OCI-LY1 (cell line): ENCODE measurements around the gene AGER.

ENCODE experiments used
- H2AFZ ChIP-seq: fragments of 200-600 bp; sonication (generic), shearing (Covaris generic); 2 replicates; pipeline ENCODE4 v1.6.0; 2014; ENCODE audit warnings: antibody characterized with exemption, mild to moderate bottlenecking, low read length
- H3F3A ChIP-seq: fragments of 200-600 bp; sonication (generic), shearing (Covaris generic); 2 replicates; pipeline ENCODE4 v1.6.0; 2014; ENCODE audit warnings: mild to moderate bottlenecking, antibody characterized with exemption, low read length, moderate library complexity; ENCODE audit not compliant: insufficient read depth
- H3K27ac ChIP-seq: fragments of 200-600 bp; sonication (generic); 2 replicates; pipeline ENCODE4 v1.5.1; 2014; ENCODE audit warnings: low read length, mixed run types, mild to moderate bottlenecking, low read depth; ENCODE audit not compliant: poor library complexity, severe bottlenecking
- H3K27me3 ChIP-seq: fragments of 200-600 bp; sonication (generic); 2 replicates; pipeline ENCODE4 v1.6.0; 2014; ENCODE audit warnings: antibody characterized with exemption, mild to moderate bottlenecking, low read length, moderate library complexity; ENCODE audit not compliant: insufficient read depth
- H3K36me3 ChIP-seq: fragments of 200-600 bp; sonication (generic); 2 replicates; pipeline ENCODE4 v1.6.1; 2014; ENCODE audit warnings: mild to moderate bottlenecking, antibody characterized with exemption, low read length, moderate library complexity, mixed read lengths; ENCODE audit not compliant: insufficient read depth
- H3K4me1 ChIP-seq: fragments of 200-600 bp; sonication (generic); 2 replicates; pipeline ENCODE4 v1.5.1; 2014; ENCODE audit warnings: mild to moderate bottlenecking, low read length, moderate library complexity; ENCODE audit not compliant: insufficient read depth, severe bottlenecking
- H3K4me2 ChIP-seq: fragments of 200-600 bp; sonication (generic), shearing (Covaris generic); 2 replicates; pipeline ENCODE4 v1.6.1; 2014; ENCODE audit warnings: low read length
- H3K4me3 ChIP-seq: fragments of 200-600 bp; sonication (generic); 2 replicates; pipeline ENCODE4 v1.5.1; 2014; ENCODE audit warnings: low read length, low read depth, mild to moderate bottlenecking, mixed read lengths; ENCODE audit not compliant: poor library complexity, severe bottlenecking
- H3K79me2 ChIP-seq: fragments of 200-600 bp; shearing (Covaris generic); 2 replicates; pipeline ENCODE4 v1.6.1; 2016; ENCODE audit warnings: mixed run types, low read length, mixed read lengths; ENCODE audit not compliant: insufficient read depth
- H3K9ac ChIP-seq: fragments of 200-600 bp; sonication (generic), shearing (Covaris generic); 2 replicates; pipeline ENCODE4 v1.6.1; 2014; ENCODE audit warnings: mild to moderate bottlenecking, low read length, mixed read lengths
- H3K9me2 ChIP-seq: fragments of 200-600 bp; sonication (generic), shearing (Covaris generic); 2 replicates; pipeline ENCODE4 v1.6.1; 2014; ENCODE audit warnings: low read depth, mild to moderate bottlenecking, low read length, mixed read lengths
- H3K9me3 ChIP-seq: fragments of 200-600 bp; shearing (Covaris generic); 2 replicates; pipeline ENCODE4 v1.6.1; 2014; ENCODE audit warnings: low read length, mixed read lengths
- H4K20me1 ChIP-seq: fragments of 200-600 bp; sonication (generic), shearing (Covaris generic); 2 replicates; pipeline ENCODE4 v1.6.0; 2016; ENCODE audit warnings: mild to moderate bottlenecking, low read length; ENCODE audit not compliant: insufficient read depth
- CTCF ChIP-seq: fragments of 200-600 bp; sonication (generic), shearing (Covaris generic); IDR thresholded peaks from 2 replicates; pipeline ENCODE4 v1.5.1; 2017; ENCODE audit warnings: mild to moderate bottlenecking, antibody characterized with exemption, low read length, moderate library complexity, mixed read lengths
- EZH2 ChIP-seq: fragments of 200-600 bp; sonication (generic), shearing (Covaris generic); IDR thresholded peaks from 2 replicates; pipeline ENCODE4 v1.8.0; 2017; ENCODE audit warnings: borderline replicate concordance, mixed run types, mild to moderate bottlenecking, antibody characterized with exemption, low read length, moderate library complexity, mixed read lengths

Gene AGER

GRCh38 chr6:32164295-32164694, 19.8 kb downstream of the AGER start, which contains the start of gene EGFL8:
Gene EGFL8, plus strand, starts transcription at chr6:32164595. Its CDS starts 1,571 bp downstream, at chr6:32166166.
- no peak within 1 kb of the TSS for H3K27ac ChIP-seq

GRCh38 chr6:32163559-32164258, 20.3 kb downstream of the AGER start:
- no peaks in the 10 kb centered on the region for H3K9me3 ChIP-seq
- H4K20me1 ChIP-seq, result no peaks in the 10 kb centered on the region
- H3K9me2 ChIP-seq, result no peaks in the 10 kb centered on the region
- peaks cover 15% of the 10 kb centered on the region; the same call in 1 of the 2 replicates for H3K36me3 ChIP-seq
- no peak overlapping the region for H3K9ac ChIP-seq
- H3K27ac ChIP-seq, result no peak overlapping the region
- H3F3A ChIP-seq, result no peaks in the 10 kb centered on the region
- no peaks in the 10 kb centered on the region for H3K79me2 ChIP-seq
- no peak overlapping the region for H3K4me2 ChIP-seq
- TF ChIP-seq CTCF (no peak), EZH2 (no peak)
- H3K4me1 ChIP-seq, result peaks cover 23% of the 10 kb centered on the region
- no peak overlapping the region for H3K4me3 ChIP-seq
- no peak overlapping the region for H2AFZ ChIP-seq
- no peaks in the 10 kb centered on the region for H3K27me3 ChIP-seq

More at GRCh38 chr6:32164295-32164694, 19.8 kb downstream of the AGER start, which contains the start of gene EGFL8:
- H2AFZ ChIP-seq, result no peak within 1 kb of the TSS
- H3K9me3 ChIP-seq, result no peaks in the 10 kb centered on the region
- no peak within 1 kb of the TSS for H3K9ac ChIP-seq
- H3K27me3 ChIP-seq, result no peaks in the 10 kb centered on the region
- H4K20me1 ChIP-seq, result no peaks in the 10 kb centered on the region
- no peaks in the 10 kb centered on the region for H3K79me2 ChIP-seq
- H3K4me2 ChIP-seq, result no peak within 1 kb of the TSS
- no peaks in the 10 kb centered on the region for H3F3A ChIP-seq
- peaks cover 19% of the 10 kb centered on the region; the same call in 1 of the 2 replicates for H3K36me3 ChIP-seq
- no peaks in the 10 kb centered on the region for H3K9me2 ChIP-seq
- peaks cover 23% of the 10 kb centered on the region for H3K4me1 ChIP-seq
- no peak within 1 kb of the TSS for H3K4me3 ChIP-seq
- no peak for TF ChIP-seq EZH2
- no peak for TF ChIP-seq CTCF

- no peaks in the 10 kb centered on the region for H3K27me3 ChIP-seq
- no peak for TF ChIP-seq CTCF
- TF ChIP-seq EZH2, result no peak
- H3F3A ChIP-seq, result 0 out of 2 replicates have a peak, but pooled peaks cover 2% of the 10 kb centered on the region
Measured at GRCh38 chr6:32158052-32158451, 26.0 kb downstream of the AGER start.

More at GRCh38 chr6:32158052-32158451, 26.0 kb downstream of the AGER start:
- H3K79me2 ChIP-seq, result no peaks in the 10 kb centered on the region
- no peaks in the 10 kb centered on the region for H3K9me3 ChIP-seq
- H3K36me3 ChIP-seq, result peaks cover 16% of the 10 kb centered on the region
- no peak overlapping the region for H3K4me2 ChIP-seq
- no peaks in the 10 kb centered on the region for H3K9me2 ChIP-seq
- no peak overlapping the region for H3K27ac ChIP-seq
- no peak overlapping the region for H3K9ac ChIP-seq
- peaks cover 20% of the 10 kb centered on the region for H3K4me1 ChIP-seq
- no peak overlapping the region for H2AFZ ChIP-seq
- H3K4me3 ChIP-seq, result no peak overlapping the region
- no peaks in the 10 kb centered on the region for H4K20me1 ChIP-seq
